Measurements from ENCODE around the gene PLD4.

The PLD4 gene

GRCh38 chr14:104957146-104958113, 32.8 kb downstream of the PLD4 start:
- DNase-seq: no peak

GRCh38 chr14:104964546-104964945, 39.9 kb downstream of the PLD4 start:
- DNase-seq: no peak

- no peak for DNase-seq
These were observed 41.0 kb downstream of the PLD4 start for GRCh38 chr14:104965561-104966231.

GRCh38 chr14:104966261-104966865, 41.7 kb downstream of the PLD4 start:
- DNase-seq: no peak

- DNase-seq: no peak
These were observed 42.3 kb downstream of the PLD4 start for GRCh38 chr14:104966981-104967385.

- no peak for DNase-seq
These were observed 42.9 kb downstream of the PLD4 start for GRCh38 chr14:104967386-104968152.

- DNase-seq: no peak
These were observed 43.5 kb downstream of the PLD4 start for GRCh38 chr14:104968153-104968527.

GRCh38 chr14:104968541-104969401, 44.1 kb downstream of the PLD4 start:
- no peak for DNase-seq

- no peak for DNase-seq
These were observed 45.1 kb downstream of the PLD4 start for GRCh38 chr14:104969741-104970230.

GRCh38 chr14:104970231-104971068, 45.8 kb downstream of the PLD4 start:
- DNase-seq: no peak

- DNase-seq: no peak
These were observed 47.0 kb downstream of the PLD4 start for GRCh38 chr14:104971447-104972240.

GRCh38 chr14:104972301-104973134, 47.8 kb downstream of the PLD4 start:
- DNase-seq: no peak

GRCh38 chr14:104973135-104973384, 48.4 kb downstream of the PLD4 start:
- DNase-seq: no peak

- no peak for DNase-seq
These were observed 48.9 kb downstream of the PLD4 start for GRCh38 chr14:104973385-104974145.

GRCh38 chr14:104974146-104974541, 49.5 kb downstream of the PLD4 start:
- no peak for DNase-seq

GRCh38 chr14:104974665-104975390, 50.1 kb downstream of the PLD4 start:
- DNase-seq: no peak

GRCh38 chr14:104975481-104976197, 51.0 kb downstream of the PLD4 start:
- DNase-seq: peak; percentile 60

Measured in hematopoietic multipotent progenitor cell treated with erythropoietin and hydrocortisone succinate and interleukin-3 and kit ligand, for 6 days (in vitro differentiated cells).